Activated CD4-positive, CD25-positive, alpha-beta regulatory T cell (primary cell): Measurements from ENCODE around the gene XYLB.
"Not testable (repeated sequence)": the region's sequence is repeated elsewhere in the genome, so short reads cannot be mapped to it uniquely, and the experiment has no call there.

Source experiments
- DNase-seq, 4 experiments: peaks; one replicate each; lab custom pipeline; 2025; lab: John Stamatoyannopoulos, UW

Gene XYLB

DNA sequence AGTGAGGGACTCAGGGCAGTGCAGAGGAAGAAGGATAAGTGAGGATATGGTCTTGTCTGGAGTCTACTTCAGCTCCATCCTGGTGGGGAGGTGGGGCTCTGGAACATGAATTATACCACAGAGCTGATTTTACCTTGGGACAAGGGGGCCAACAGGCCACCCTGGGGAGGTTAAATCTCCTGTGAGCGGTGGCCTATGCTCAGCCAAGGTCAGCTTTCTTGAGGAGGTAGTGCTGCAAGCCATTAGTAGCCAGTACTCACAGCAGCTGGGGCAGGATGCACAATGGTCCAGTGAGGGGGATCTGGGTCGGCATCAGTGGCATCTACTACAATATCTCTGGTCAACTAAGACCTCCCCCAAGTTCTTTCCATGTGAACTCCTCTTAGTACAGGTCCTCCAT lies 49.7 kb downstream of the XYLB start:
- DNase-seq: no peak

DNA sequence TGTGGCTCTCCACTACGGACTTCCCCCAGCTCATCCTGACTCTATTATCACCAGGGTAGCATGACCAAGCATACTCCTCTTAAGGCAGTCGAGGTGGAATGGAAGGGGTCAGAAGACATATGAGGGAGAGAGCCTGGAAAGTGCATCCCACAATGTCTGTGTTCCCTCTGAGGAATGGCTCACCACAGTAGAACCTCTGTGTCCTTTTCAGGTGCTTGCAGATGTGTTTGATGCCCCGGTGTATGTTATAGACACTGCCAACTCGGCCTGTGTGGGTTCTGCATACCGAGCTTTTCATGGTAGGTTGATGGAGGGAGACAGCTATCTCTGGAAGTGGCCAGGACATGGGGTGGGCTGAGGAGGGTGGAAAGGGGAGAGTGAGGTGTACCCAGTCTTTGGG lies 50.3 kb downstream of the XYLB start:
- DNase-seq: no peak

DNA sequence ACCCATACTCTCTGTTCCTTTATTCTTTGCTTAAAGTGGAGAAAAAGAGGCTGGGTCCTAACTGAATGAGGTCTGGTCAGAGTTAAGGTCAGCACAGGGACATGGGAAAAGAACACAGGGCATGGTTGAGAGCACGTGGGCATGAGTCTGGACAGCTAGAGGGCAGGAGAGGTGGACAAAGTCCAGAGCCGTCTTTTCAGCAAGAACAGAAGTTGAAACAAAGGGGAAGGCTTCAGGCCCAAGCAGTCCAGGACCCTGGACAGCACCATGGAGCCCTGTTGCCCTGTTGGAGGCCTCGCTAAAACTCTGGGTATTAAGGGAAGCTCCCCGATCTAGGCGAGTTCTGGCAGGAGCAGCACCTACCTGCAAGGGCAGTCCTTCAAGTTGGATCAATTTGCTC lies 50.7 kb downstream of the XYLB start:
- DNase-seq: no peak

DNA sequence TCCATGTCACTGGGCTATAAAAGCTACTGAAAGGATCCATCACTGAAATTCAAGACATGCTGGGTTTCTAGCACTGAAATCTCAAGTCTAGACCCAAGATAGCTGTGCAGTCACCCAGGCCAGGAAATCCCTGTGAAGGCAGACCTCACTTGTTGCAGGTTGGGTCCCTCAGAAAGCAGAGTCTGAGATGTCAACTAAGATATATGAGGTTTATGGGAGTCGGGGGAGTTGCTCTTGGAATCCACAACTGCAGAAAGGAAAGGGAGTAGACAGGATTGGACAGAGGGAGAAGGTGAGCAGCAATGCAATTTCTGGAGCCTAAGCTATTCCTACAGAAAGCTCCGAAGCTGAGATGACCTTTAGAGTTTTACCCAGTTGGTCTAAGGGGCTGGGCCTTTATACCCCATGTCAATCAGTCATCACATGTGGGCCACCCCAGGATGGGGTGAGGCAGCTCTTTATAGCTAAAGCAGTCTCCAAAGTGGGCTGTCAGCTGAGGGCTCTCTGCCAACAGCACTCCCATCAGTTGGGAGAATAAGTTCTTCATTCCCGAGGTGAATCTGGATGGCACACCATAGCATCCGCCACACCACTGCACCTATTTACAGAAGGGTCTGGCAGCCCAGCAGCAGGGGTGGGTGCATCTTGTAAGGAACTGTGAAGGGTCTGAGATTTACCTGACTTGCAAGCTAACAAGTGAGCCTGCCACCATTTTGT lies 54.8 kb downstream of the XYLB start:
- DNase-seq: no peak

GRCh38 chr3:38404286-38404685 lies 57.7 kb downstream of the XYLB start:
- no peak for DNase-seq

DNA sequence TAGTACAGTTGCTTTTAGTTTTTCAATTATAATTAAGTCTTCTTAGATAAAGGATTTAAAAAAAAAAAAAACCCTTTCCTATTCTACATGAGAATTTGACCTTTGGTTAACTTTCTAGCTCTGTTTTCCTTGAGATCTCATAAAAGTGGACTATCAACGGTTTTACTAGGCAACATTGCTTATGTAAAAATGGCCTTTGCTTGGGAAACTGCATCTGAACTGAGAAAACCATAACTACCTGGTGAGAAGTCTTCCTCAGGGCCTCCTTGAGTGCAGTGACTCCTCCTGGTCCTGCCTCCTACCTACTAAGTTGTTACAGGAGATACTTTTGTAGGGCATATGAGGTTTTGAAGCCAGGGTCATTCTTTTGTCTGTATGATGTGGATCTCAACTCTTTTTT lies 65.0 kb downstream of the XYLB start:
- DNase-seq: no peak

DNA sequence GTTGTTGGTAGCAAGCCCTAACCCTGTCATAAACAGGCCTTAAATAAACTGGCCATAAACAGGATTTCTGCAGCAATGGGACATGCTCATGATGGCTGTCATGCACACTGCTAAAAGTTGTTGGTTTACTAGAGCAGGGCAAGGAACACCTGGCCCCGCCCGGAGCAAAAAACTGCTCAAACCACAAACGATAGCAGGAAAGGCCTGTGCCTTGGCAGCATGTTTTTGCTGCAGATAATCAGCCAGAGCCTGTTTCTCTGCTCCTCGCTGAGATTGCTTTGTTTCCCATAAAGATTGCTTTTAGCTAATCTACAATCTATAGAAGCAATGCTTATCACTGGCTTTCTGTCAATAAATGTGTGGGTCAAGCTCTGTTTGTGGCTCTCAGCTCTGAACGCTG lies 74.2 kb downstream of the XYLB start:
- not testable (repeated sequence) for DNase-seq

- DNase-seq: no peak
Observed at GRCh38 chr3:38421679-38422336, 75.2 kb downstream of the XYLB start.

DNA sequence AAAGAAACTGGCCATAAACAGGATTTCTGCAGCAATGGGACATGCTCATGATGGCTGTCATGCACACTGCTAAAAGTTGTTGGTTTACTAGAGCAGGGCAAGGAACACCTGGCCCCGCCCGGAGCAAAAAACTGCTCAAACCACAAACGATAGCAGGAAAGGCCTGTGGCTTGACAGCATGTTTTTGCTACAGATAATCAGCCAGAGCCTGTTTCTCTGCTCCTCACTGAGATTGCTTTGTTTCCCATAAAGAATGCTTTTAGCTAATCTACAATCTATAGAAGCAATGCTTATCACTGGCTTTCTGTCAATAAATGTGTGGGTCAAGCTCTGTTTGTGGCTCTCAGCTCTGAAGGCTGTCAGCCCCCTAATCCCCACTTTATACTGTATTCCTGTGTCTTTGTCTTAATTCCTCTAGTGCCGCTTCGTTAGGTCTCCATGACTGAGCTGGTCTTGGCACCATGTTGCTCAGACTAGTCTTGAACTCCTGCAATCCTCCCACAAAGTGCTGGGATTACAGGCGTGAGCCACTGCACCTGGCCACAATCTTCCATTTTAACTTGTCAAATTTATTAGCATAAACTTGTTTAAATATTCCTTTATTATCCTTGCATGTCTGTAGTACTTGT lies 80.3 kb downstream of the XYLB start:
- not testable (repeated sequence) for DNase-seq

DNA sequence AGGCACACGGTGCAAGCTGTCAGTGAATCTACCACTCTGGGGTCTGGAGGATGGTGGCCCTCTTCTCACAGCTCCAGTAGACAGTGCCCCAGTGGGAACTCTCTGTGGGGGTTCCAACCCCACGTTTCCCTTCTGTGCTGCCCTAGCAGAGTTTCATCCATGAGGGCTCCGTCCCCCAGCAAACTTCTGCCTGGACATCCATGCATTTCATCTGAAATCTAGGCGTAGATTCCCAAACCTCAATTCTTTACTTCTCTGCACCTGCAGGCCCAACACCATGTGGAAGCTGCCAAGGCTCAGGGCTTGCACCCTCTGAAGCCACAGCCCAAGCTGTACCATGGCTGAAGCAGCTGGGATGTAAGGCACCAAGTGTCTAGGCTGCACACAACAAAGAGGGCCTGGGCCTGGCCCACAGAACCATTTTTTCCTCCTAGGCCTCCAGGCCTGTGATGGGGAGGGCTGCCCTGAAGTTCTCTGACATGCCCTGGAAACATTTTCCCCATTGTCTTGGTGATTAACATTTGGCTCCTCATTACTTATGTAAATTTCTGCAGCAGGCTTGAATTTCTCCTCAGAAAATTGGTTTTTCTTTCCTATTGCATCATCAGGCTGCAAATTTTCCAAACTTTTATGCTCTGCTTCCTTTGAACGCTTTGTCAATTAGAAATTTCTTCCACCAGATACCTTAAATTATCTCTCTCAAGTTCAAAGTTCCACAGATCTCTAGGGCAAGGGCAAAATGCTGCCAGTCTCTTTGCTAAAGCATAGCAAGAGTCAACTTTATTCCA lies 86.5 kb downstream of the XYLB start:
- DNase-seq: not testable (repeated sequence)

- DNase-seq: not testable (repeated sequence)
Observed at GRCh38 chr3:38433661-38434060, 87.1 kb downstream of the XYLB start.

DNA sequence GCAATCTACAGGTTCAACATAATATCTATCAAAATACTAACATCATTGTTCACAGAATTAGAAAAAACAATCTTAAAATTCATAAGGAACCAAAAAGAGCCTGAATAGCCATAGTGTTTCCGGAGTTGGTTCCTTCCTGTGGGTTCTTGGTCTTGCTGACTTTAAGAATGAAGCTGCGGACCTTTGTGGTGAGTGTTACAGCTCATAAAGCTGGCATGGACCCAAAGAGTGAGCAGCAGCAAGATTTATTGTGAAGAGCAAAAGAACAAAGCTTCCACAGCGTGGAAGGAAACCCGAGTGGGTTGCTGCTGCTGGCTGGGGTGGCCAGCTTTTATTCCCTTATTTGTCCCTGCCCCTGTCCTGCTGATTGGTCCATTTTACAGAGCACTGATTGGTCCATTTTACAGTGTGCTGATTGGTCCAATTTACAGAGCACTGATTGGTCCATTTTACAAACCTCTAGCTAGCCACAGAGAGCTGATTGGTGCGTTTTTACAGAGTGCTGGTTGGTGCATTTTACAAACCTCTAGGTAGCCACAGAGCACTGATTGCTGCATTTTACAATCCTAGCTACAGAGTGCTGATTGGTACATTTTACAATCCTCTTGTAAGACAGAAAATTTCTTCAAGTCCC lies 92.0 kb downstream of the XYLB start:
- not testable (repeated sequence) for DNase-seq

DNA sequence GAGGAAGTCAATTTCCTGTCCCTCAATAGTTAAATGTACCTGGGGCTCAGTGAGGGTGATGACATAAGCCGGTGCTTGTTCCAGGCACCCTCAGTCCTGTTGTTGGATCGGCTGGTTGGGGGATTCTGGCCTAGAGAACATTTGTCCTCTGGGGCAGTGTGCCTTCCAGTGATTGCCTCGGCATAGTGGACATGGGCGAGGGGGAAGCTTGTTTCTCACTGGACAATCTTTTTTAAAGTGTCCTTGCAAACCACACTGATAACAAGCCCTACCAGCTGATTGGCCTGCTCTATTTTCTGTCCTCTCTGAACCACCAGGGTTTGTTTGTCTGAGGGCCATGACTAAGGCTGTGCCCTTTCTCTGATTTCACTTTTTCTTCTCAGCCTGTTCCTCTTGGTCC lies 96.6 kb downstream of the XYLB start:
- not testable (repeated sequence) for DNase-seq

DNA sequence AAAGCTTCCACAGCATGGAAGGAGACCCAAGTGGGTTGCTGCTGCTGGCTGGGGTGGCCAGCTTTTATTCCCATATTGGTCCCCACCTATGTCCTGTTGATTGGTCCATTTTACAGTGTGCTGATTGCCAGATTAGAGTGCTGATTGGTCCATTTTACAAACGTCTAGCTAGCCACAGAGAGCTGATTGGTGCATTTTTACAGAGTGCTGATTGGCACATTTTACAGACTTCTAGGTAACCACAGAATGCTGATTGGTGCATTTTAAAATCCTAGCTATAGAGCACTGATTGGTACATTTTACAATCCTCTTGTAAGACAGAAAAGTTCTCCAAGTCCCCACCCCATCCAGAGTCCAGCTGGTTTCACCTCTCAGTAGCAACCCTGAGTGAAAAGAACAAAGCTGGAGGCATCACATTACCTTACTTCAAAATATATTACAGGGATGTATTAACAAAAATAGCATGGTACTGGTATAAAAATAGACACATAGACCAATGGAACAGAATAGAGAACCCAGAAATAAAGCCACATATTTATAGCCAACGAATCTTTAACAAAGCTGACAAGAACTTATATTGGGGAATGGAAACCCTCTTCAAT lies 99.6 kb downstream of the XYLB start:
- DNase-seq: no peak

GRCh38 chr3:38446812-38447211 lies 100.2 kb downstream of the XYLB start:
- no peak for DNase-seq

- no peak for DNase-seq
Observed at GRCh38 chr3:38450853-38451252, 104.3 kb downstream of the XYLB start.

GRCh38 chr3:38453075-38453912 lies 106.7 kb downstream of the XYLB start, which contains the start of gene ACVR2B:
ACVR2B (plus strand) TSS chr3:38453890; CDS start chr3:38454323, 433 bp downstream.
- peak; percentile 20 to 35 (median 30) for DNase-seq

DNA sequence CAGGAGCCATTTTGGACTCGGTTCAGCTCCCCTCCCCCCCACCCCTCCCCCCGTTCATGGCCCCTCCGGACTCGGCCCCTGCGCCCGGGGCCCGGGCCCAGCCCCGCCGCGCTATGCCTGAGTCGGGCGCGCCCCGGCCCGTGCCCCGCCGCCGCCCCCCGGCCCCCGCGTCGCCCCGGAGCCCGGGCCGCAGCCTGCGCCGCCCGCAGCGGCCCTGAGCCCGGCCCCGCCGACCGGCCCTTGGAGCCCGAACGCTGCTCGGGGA lies 107.3 kb downstream of the XYLB start:
- DNase-seq: no peak

DNA sequence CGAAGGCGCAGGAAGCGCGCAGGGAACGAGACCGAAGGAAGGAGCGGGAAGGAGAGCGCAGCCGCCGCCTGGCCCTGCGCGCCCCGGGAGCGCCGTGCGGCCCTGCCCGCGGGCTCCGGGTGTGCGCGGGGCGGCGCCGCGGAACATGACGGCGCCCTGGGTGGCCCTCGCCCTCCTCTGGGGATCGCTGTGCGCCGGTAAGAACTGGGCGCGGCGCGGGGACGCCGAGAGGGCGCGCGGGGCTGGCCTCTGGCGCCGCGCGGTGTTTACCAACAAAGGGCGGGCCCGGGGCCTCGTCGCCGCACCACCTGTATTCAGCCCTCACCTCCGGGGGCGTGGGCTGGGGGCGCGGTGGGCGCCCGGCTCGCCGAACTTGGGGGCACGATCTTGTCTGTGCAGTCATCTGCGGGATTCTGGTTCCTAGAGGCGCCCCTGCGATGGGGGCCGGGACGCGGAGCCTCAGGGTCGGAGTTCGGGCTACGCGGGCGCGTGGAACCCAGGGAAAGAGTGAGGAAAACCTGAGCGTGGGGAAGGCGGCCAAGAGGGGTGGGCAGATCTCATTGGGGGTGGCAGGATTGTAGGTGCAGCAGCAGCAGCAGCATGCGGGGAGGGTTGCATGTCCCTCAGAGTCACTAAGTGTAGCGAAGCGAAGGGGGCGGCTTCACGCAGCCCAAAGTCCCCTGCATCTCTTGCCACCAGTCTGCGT lies 107.7 kb downstream of the XYLB start:
- DNase-seq: no peak
